ENCODE measurements around the gene UBE2J2. TPM values are rescaled to one million over a fixed set of nuclear protein-coding genes. Genes with fewer than 3 reads are reported as not detected.

Gene UBE2J2
- total RNA-seq, 2 donors from 2014 or later: 59.4 to 80.5 TPM

- DNase-seq (ENCODE audit: low spot score in 2 of 2) (peak in 1 of 2 donors; percentile 55), ATAC-seq (no peak)
- Mint-ChIP-seq H3K9me3 (no peaks in the 10 kb centered on the region), H3K36me3 (peaks cover 0 to 7% of the 10 kb centered on the region in 2 donors), H3K27ac (peak overlapping the region in 1 of 2 donors; percentile 91)
Measured at GRCh38 chr1:1210726-1211540, 62.7 kb downstream of the UBE2J2 start.

GRCh38 chr1:1208713-1209433, 64.8 kb downstream of the UBE2J2 start:
- H3K27ac Mint-ChIP-seq: peak overlapping the region; percentile 40 to 91
- ATAC-seq (peak; percentile 3 to 14), DNase-seq (ENCODE audit: low spot score in 2 of 2) (peak in 1 of 2 donors; percentile 67)
- no peaks in the 10 kb centered on the region for H3K9me3 Mint-ChIP-seq
- peaks cover 0 to 7% of the 10 kb centered on the region in 2 donors for H3K36me3 Mint-ChIP-seq

- H3K27ac Mint-ChIP-seq: peak overlapping the region in 1 of 2 donors; percentile 91
- no peaks in the 10 kb centered on the region for H3K9me3 Mint-ChIP-seq
- ATAC-seq: no peak
- DNase-seq (ENCODE audit: low spot score in 2 of 2): no peak
- H3K36me3 Mint-ChIP-seq: peaks cover 0 to 7% of the 10 kb centered on the region in 2 donors
Measured at GRCh38 chr1:1207571-1207892, 66.1 kb downstream of the UBE2J2 start.

- DNase-seq (ENCODE audit: low spot score in 2 of 2): peak in 1 of 2 donors; percentile 60
Measured at GRCh38 chr1:1206966-1207531, 66.6 kb downstream of the UBE2J2 start.

GRCh38 chr1:1206376-1206965, 67.2 kb downstream of the UBE2J2 start, which contains the start of gene TNFRSF18:
Gene TNFRSF18, minus strand, starts transcription at chr1:1206592. Its CDS starts 21 bp downstream, at chr1:1206571.
- peaks cover 0 to 7% of the 10 kb centered on the region in 2 donors for H3K36me3 Mint-ChIP-seq
- peak; percentile 29 to 35 for ATAC-seq

More at GRCh38 chr1:1206966-1207531, 66.6 kb downstream of the UBE2J2 start:
- ATAC-seq: no peak
- Mint-ChIP-seq H3K9me3 (no peaks in the 10 kb centered on the region), H3K27ac (peak overlapping the region; percentile 78 to 93), H3K36me3 (peaks cover 0 to 7% of the 10 kb centered on the region in 2 donors)

GRCh38 chr1:1205769-1206375, 67.8 kb downstream of the UBE2J2 start:
- Mint-ChIP-seq H3K27ac (peak overlapping the region in 1 of 2 donors; percentile 78), H3K9me3 (no peaks in the 10 kb centered on the region), H3K36me3 (peaks cover 0 to 7% of the 10 kb centered on the region in 2 donors)
- DNase-seq (ENCODE audit: low spot score in 2 of 2) (peak; percentile 7 to 61), ATAC-seq (no peak)

More at GRCh38 chr1:1206376-1206965, 67.2 kb downstream of the UBE2J2 start, which contains the start of gene TNFRSF18:
- Mint-ChIP-seq H3K9me3 (no peaks in the 10 kb centered on the region), H3K27ac (peak within 1 kb of the TSS; percentile 91 to 93)
- DNase-seq (ENCODE audit: low spot score in 2 of 2): peak; percentile 57 to 80

- Mint-ChIP-seq H3K36me3 (peaks cover 0 to 4% of the 10 kb centered on the region in 2 donors), H3K9me3 (no peaks in the 10 kb centered on the region), H3K27ac (peak overlapping the region in 1 of 2 donors; percentile 78)
- DNase-seq (ENCODE audit: low spot score in 2 of 2) (peak in 1 of 2 donors; percentile 55), ATAC-seq (no peak)
Measured at GRCh38 chr1:1204998-1205768, 68.5 kb downstream of the UBE2J2 start.

GRCh38 chr1:1204425-1204920, 69.2 kb downstream of the UBE2J2 start:
- Mint-ChIP-seq H3K9me3 (no peaks in the 10 kb centered on the region), H3K27ac (peak overlapping the region in 1 of 2 donors; percentile 35), H3K36me3 (no peaks in the 10 kb centered on the region)
- DNase-seq (ENCODE audit: low spot score in 2 of 2): peak in 1 of 2 donors; percentile 56
- no peak for ATAC-seq

Other genes with a start within 250 kb of the UBE2J2 start
- gene RNF223, start 199.5 kb downstream of the UBE2J2 start, total RNA-seq: not detected
- gene C1orf159, start 157.8 kb downstream of the UBE2J2 start, total RNA-seq: 10 to 100 TPM; 20.7 to 21.2 TPM
- gene TTLL10, start 100.0 kb downstream of the UBE2J2 start, total RNA-seq: not detected
- gene TNFRSF18, start 67.3 kb downstream of the UBE2J2 start, total RNA-seq: 100 to 1,000 TPM in 1 of 2 donors, 10 to 100 TPM in 1; 43.6 to 250 TPM
- gene TNFRSF4, start 59.7 kb downstream of the UBE2J2 start, total RNA-seq: 100 to 1,000 TPM; 166 to 176 TPM
- 100 to 1,000 TPM in 1 of 2 donors, 10 to 100 TPM in 1; 68.4 to 144 TPM for gene SDF4, start 41.9 kb downstream of the UBE2J2 start, total RNA-seq
- gene B3GALT6, start 41.6 kb downstream of the UBE2J2 start, total RNA-seq: 10 to 100 TPM in 1 of 2 donors, 1 to 10 TPM in 1; 9.0 to 12.5 TPM
- 10 to 100 TPM in 1 of 2 donors, 1 to 10 TPM in 1; 4.0 to 17.7 TPM for gene C1QTNF12, start 27.1 kb downstream of the UBE2J2 start, total RNA-seq
- gene SCNN1D, start 6.6 kb upstream of the UBE2J2 start, total RNA-seq: 10 to 100 TPM in 1 of 2 donors, 1 to 10 TPM in 1; 3.2 to 11.7 TPM
- gene ACAP3, start 34.1 kb upstream of the UBE2J2 start, total RNA-seq: 10 to 100 TPM; 38.3 to 52.4 TPM
- gene PUSL1, start 34.7 kb upstream of the UBE2J2 start, total RNA-seq: 10 to 100 TPM; 15.1 to 39.5 TPM
- 100 to 1,000 TPM; 119 to 142 TPM for gene INTS11, start 50.8 kb upstream of the UBE2J2 start, total RNA-seq
- gene CPTP, start 50.9 kb upstream of the UBE2J2 start, total RNA-seq: 10 to 100 TPM in 1 of 2 donors, 1 to 10 TPM in 1; 9.8 to 12.2 TPM
- gene TAS1R3, start 57.4 kb upstream of the UBE2J2 start, total RNA-seq: under 1 TPM; 0.32 to 0.43 TPM
- gene DVL1, start 75.6 kb upstream of the UBE2J2 start, total RNA-seq: 10 to 100 TPM; 41.9 to 44.8 TPM
- under 1 TPM in 1 of 2 donors, not detected in 1; 0.66 TPM for gene MXRA8, start 84.7 kb upstream of the UBE2J2 start, total RNA-seq
- gene AURKAIP1, start 101.4 kb upstream of the UBE2J2 start, total RNA-seq: 100 to 1,000 TPM; 115 to 122 TPM
- 100 to 1,000 TPM; 108 to 174 TPM for gene CCNL2, start 125.5 kb upstream of the UBE2J2 start, total RNA-seq
- 100 to 1,000 TPM in 1 of 2 donors, 10 to 100 TPM in 1; 82.9 to 115 TPM for gene MRPL20, start 133.4 kb upstream of the UBE2J2 start, total RNA-seq
- gene ANKRD65, start 147.4 kb upstream of the UBE2J2 start, total RNA-seq: under 1 TPM in 1 of 2 donors, not detected in 1; 0.29 TPM
- gene VWA1, start 161.8 kb upstream of the UBE2J2 start, total RNA-seq: 1 to 10 TPM in 1 of 2 donors, under 1 TPM in 1; 0.59 to 6.9 TPM
- 1 to 10 TPM; 1.1 to 1.9 TPM for gene ATAD3C, start 175.8 kb upstream of the UBE2J2 start, total RNA-seq
- gene ATAD3B, start 197.9 kb upstream of the UBE2J2 start, total RNA-seq: 10 to 100 TPM; 30.1 to 33.1 TPM
- gene ATAD3A, start 238.3 kb upstream of the UBE2J2 start, total RNA-seq: 10 to 100 TPM; 35.7 to 39.7 TPM